H1 (cell line): ENCODE data around the gene MYO18A. TPM values are rescaled to one million over a fixed set of nuclear protein-coding genes. Genes with fewer than 3 reads are reported as not detected.

Experiments used
- CTCF ChIA-PET: fragments of 300-600 bp; sonication (Branson Sonifier 250); formaldehyde crosslinking; loops from one replicate; lab custom pipeline; 2021; ENCODE audit not compliant: partially characterized antibody; lab: Charles Lee
- POLR2A ChIA-PET: fragments of 300-600 bp; sonication (Branson Sonifier 250); formaldehyde crosslinking; loops from one replicate; lab custom pipeline; 2021; ENCODE audit warnings: inconsistent platforms; ENCODE audit not compliant: partially characterized antibody; lab: Charles Lee
- DNase-seq, 2 experiments: peaks; one replicate each; pipeline versions ENCODE4 v3.0.0 to v3.0.0-alpha.2; 2010 to 2022; ENCODE audit warnings: low spot score in 2 of 2, low read depth in 1 of 2, mixed read lengths in 1 of 2
- FAIRE-seq: peaks from 2 replicates; lab custom pipeline; 2011; peaks lifted over from hg19 to GRCh38; lab: Jason Lieb, UNC
- H2AFZ ChIP-seq: 2 replicates; pipeline ENCODE4 v1.8.1; 2012; ENCODE audit warnings: low read length, inconsistent platforms
- H2AK5ac ChIP-seq: 2 replicates; pipeline ENCODE4 v1.6.1; 2013; ENCODE audit warnings: low read depth, low read length
- H2BK120ac ChIP-seq: replicated peaks from 2 replicates; pipeline ENCODE3; 2013; ENCODE audit warnings: low read depth, low read length, inconsistent platforms
- H2BK12ac ChIP-seq: 2 replicates; pipeline ENCODE4 v1.6.1; 2013; ENCODE audit warnings: low read depth, low read length
- H2BK15ac ChIP-seq: 2 replicates; pipeline ENCODE4 v1.6.1; 2013; ENCODE audit warnings: low read length
- H2BK20ac ChIP-seq: 2 replicates; pipeline ENCODE4 v1.6.1; 2013; ENCODE audit warnings: low read length
- H2BK5ac ChIP-seq: 2 replicates; pipeline ENCODE4 v1.6.1; 2013; ENCODE audit warnings: low read depth, low read length
- H3K14ac ChIP-seq: 2 replicates; pipeline ENCODE4 v1.6.1; 2013; ENCODE audit warnings: inconsistent platforms; ENCODE audit not compliant: insufficient read length
- H3K18ac ChIP-seq: 2 replicates; pipeline ENCODE4 v1.6.1; 2013; ENCODE audit warnings: low read length; ENCODE audit errors: extremely low read depth
- H3K23ac ChIP-seq: 2 replicates; pipeline ENCODE4 v1.6.1; 2013; ENCODE audit warnings: inconsistent platforms; ENCODE audit not compliant: insufficient read length
- H3K23me2 ChIP-seq: 2 replicates; pipeline ENCODE4 v1.6.1; 2013; ENCODE audit warnings: low read depth, low read length
- H3K27ac ChIP-seq: 2 replicates; pipeline ENCODE4 v1.6.1; 2011; ENCODE audit warnings: low read depth, low read length, inconsistent platforms
- H3K27me3 ChIP-seq, 4 experiments: replicated peaks in 1 of 4; 1 replicate in 1 of 4; 2 replicates in 3 of 4; pipeline versions ENCODE4 v1.6.1 to v1.8.1; 2011 to 2013; ENCODE audit warnings: low read length in 3 of 4, mild to moderate bottlenecking in 3 of 4, inconsistent platforms in 2 of 4, mixed read lengths in 2 of 4, moderate library complexity in 1 of 4; ENCODE audit not compliant: control insufficient read depth in 3 of 4, insufficient read depth in 3 of 4; ENCODE audit errors: extremely low read depth in 1 of 4
- H3K36me3 ChIP-seq, 4 experiments: 2 replicates each; pipeline versions ENCODE4 v1.6.1 to v1.8.1; 2011 to 2013; ENCODE audit warnings: mild to moderate bottlenecking in 4 of 4, low read length in 3 of 4, moderate library complexity in 2 of 4, control low read depth in 1 of 4, inconsistent platforms in 1 of 4; ENCODE audit not compliant: insufficient read depth in 4 of 4, control insufficient read depth in 2 of 4
- H3K4ac ChIP-seq: replicated peaks from 2 replicates; pipeline ENCODE3; 2013; ENCODE audit warnings: low read length, low read depth, mixed read lengths, inconsistent platforms; ENCODE audit not compliant: insufficient read length
- H3K4me1 ChIP-seq, 4 experiments: replicated peaks in 1 of 4; 1 replicate in 1 of 4; 2 replicates in 3 of 4; pipeline versions ENCODE4 v1.6.1 to v1.8.1; 2011 to 2013; ENCODE audit warnings: low read length in 3 of 4, inconsistent platforms in 2 of 4, mixed read lengths in 1 of 4; ENCODE audit not compliant: insufficient read depth in 4 of 4, control insufficient read depth in 3 of 4
- H3K4me2 ChIP-seq, 2 experiments: 2 replicates each; pipeline versions ENCODE4 v1.6.1 to v1.8.1; 2011 to 2013; ENCODE audit warnings: low read depth in 2 of 2, low read length in 2 of 2, control low read depth in 1 of 2, inconsistent platforms in 1 of 2, mild to moderate bottlenecking in 1 of 2; ENCODE audit not compliant: insufficient read depth in 1 of 2
- H3K4me3 ChIP-seq, 4 experiments: fragments of 200-600, 300-600 bp in 1 of 4; sonication (generic), shearing (Covaris generic), sonication (Bioruptor Twin) in 1 of 4; 2 replicates each; pipeline versions ENCODE4 v1.5.1 to v1.8.1; 2011 to 2016; ENCODE audit warnings: low read length in 4 of 4, low read depth in 3 of 4, control low read depth in 2 of 4, inconsistent platforms in 2 of 4, mild to moderate bottlenecking in 2 of 4, mixed read lengths in 1 of 4, moderate library complexity in 1 of 4; ENCODE audit not compliant: insufficient read depth in 2 of 4; ENCODE audit errors: extremely low read depth in 1 of 4
- H3K56ac ChIP-seq: replicated peaks from 2 replicates; pipeline ENCODE3; 2013; ENCODE audit warnings: low read depth, mild to moderate bottlenecking, mixed read lengths, low read length, inconsistent platforms; ENCODE audit not compliant: insufficient read length
- H3K79me1 ChIP-seq: 2 replicates; pipeline ENCODE4 v1.6.1; 2013; ENCODE audit warnings: low read depth, low read length, control low read depth
- H3K79me2 ChIP-seq, 2 experiments: 2 replicates each; pipeline versions ENCODE4 v1.6.1 to v1.8.1; 2012 to 2013; ENCODE audit warnings: low read length in 2 of 2, mild to moderate bottlenecking in 2 of 2, inconsistent platforms in 1 of 2; ENCODE audit not compliant: insufficient read depth in 2 of 2, control insufficient read depth in 1 of 2
- H3K9ac ChIP-seq, 4 experiments: replicated peaks in 1 of 4; 1 replicate in 1 of 4; 2 replicates in 3 of 4; pipeline versions ENCODE4 v1.6.1 to v1.8.1; 2011 to 2013; ENCODE audit warnings: low read depth in 3 of 4, low read length in 3 of 4, control low read depth in 2 of 4, mild to moderate bottlenecking in 2 of 4, moderate library complexity in 2 of 4, inconsistent platforms in 1 of 4; ENCODE audit errors: extremely low read depth in 1 of 4
- H3K9me3 ChIP-seq, 2 experiments: 2 replicates each; pipeline versions ENCODE4 v1.6.1 to v1.8.1; 2012 to 2013; ENCODE audit warnings: mild to moderate bottlenecking in 2 of 2, moderate library complexity in 2 of 2, control low read depth in 1 of 2, inconsistent platforms in 1 of 2, low read depth in 1 of 2, low read length in 1 of 2, mixed read lengths in 1 of 2; ENCODE audit not compliant: insufficient read depth in 2 of 2
- H4K20me1 ChIP-seq, 2 experiments: replicated peaks in 1 of 2; 2 replicates each; pipeline versions ENCODE3 to v1.8.1; 2011 to 2013; ENCODE audit warnings: inconsistent platforms in 2 of 2, low read length in 2 of 2, mild to moderate bottlenecking in 1 of 2; ENCODE audit not compliant: insufficient read depth in 2 of 2, control insufficient read depth in 1 of 2
- H4K5ac ChIP-seq: 2 replicates; pipeline ENCODE4 v1.6.1; 2013; ENCODE audit warnings: low read length, low read depth, mixed read lengths, inconsistent platforms; ENCODE audit not compliant: insufficient read length
- H4K8ac ChIP-seq: 2 replicates; pipeline ENCODE4 v1.8.0; 2013; ENCODE audit warnings: mild to moderate bottlenecking, moderate library complexity, low read length, inconsistent platforms; ENCODE audit not compliant: insufficient read depth; ENCODE audit errors: extremely low read depth
- H4K91ac ChIP-seq: replicated peaks from 2 replicates; pipeline ENCODE3; 2013; ENCODE audit warnings: low read length, mixed read lengths, inconsistent platforms; ENCODE audit not compliant: insufficient read length
- ASH2L ChIP-seq: fragments of 200-600, 300-600 bp; sonication (generic); IDR thresholded peaks from one replicate; pipeline ENCODE4 v1.7.1; 2017; ENCODE audit warnings: low read length
- CBX8 ChIP-seq: fragments of 300-800, 300-1000 bp; sonication (generic); IDR thresholded peaks from 2 replicates; pipeline ENCODE4 v1.7.1; 2016; ENCODE audit warnings: low read depth, low read length, borderline replicate concordance
- GTF2F1 ChIP-seq: IDR thresholded peaks from 2 replicates; pipeline ENCODE4 v1.6.1; 2012; ENCODE audit warnings: low read depth, low read length, improper control_type of control experiment, borderline replicate concordance
- MAFK ChIP-seq: IDR thresholded peaks from 2 replicates; pipeline ENCODE4 v1.6.1; 2012; ENCODE audit warnings: low read depth, mild to moderate bottlenecking, improper control_type of control experiment, low read length
- RAD21 ChIP-seq, 2 experiments: IDR thresholded peaks in 1 of 2; conservative IDR thresholded peaks in 1 of 2; 2 replicates each; pipeline ENCODE4 v1.6.1; 2011; ENCODE audit warnings: low read depth in 2 of 2, low read length in 2 of 2, improper control_type of control experiment in 1 of 2, inconsistent platforms in 1 of 2, mild to moderate bottlenecking in 1 of 2, moderate library complexity in 1 of 2
- TAF1 ChIP-seq: IDR thresholded peaks from 2 replicates; pipeline ENCODE4 v1.6.1; 2011; ENCODE audit warnings: mild to moderate bottlenecking, low read depth, low read length
- TCF12 ChIP-seq: IDR thresholded peaks from 2 replicates; pipeline ENCODE4 v1.6.1; 2011; ENCODE audit warnings: low read depth, mild to moderate bottlenecking, low read length
- TEAD4 ChIP-seq: IDR thresholded peaks from 2 replicates; pipeline ENCODE4 v1.6.1; 2012; ENCODE audit warnings: low read depth, low read length, inconsistent platforms, mixed read lengths
- YY1 ChIP-seq: IDR thresholded peaks from 2 replicates; pipeline ENCODE4 v1.6.1; 2011; ENCODE audit warnings: low read depth, mild to moderate bottlenecking, low read length
- WGBS, 2 experiments: shearing (Covaris generic) in 1 of 2; methylation state at CpG; one replicate each; pipeline versions ENCODE4 v1.1.6 to v1.1.7; 2013 to 2015; ENCODE audit warnings: low lambda C conversion rate in 2 of 2, mixed read lengths in 2 of 2, inconsistent platforms in 1 of 2, low coverage in 1 of 2, missing lambda C conversion rate in 1 of 2; ENCODE audit not compliant: insufficient replicate concordance in 2 of 2, insufficient coverage in 1 of 2, insufficient read length in 1 of 2; ENCODE audit errors: extremely low coverage in 1 of 2, missing lambda C conversion rate in 1 of 2; 5-methylcytosine and 5-hydroxymethylcytosine counted together
- polyA plus RNA-seq, 7 experiments: library from polyadenylated mRNA; depleted of rRNA in 3 of 7; stranded (reverse) in 5 of 7; unstranded in 2 of 7; fragments of >200 nt in 5 of 7; fragments of 200-250 nt in 2 of 7; gene quantifications; 1 replicate in 5 of 7; 2 replicates in 1 of 7; 4 replicates in 1 of 7; pipeline versions ENCODE4 v1.2.1 to v1.2.3, GENCODE V29; 2011 to 2013; ENCODE audit warnings: missing spikeins in 2 of 7, mixed read lengths in 2 of 7
- total RNA-seq: library from RNA; stranded (reverse); fragmentation: NEBNext Ultra II Directional; extraction: Animal tissue kit (Norgen Biotek cat#: 25700); gene quantifications from 2 replicates; pipeline ENCODE4 v1.2.1, GENCODE V29; 2021

MYO18A gene
- total and polyA plus RNA-seq, 2 of the 8 experiments (the other 6 are each of a cell fraction or from before 2014, with no cell fraction given), result 7.6 to 43.8 TPM

DNA sequence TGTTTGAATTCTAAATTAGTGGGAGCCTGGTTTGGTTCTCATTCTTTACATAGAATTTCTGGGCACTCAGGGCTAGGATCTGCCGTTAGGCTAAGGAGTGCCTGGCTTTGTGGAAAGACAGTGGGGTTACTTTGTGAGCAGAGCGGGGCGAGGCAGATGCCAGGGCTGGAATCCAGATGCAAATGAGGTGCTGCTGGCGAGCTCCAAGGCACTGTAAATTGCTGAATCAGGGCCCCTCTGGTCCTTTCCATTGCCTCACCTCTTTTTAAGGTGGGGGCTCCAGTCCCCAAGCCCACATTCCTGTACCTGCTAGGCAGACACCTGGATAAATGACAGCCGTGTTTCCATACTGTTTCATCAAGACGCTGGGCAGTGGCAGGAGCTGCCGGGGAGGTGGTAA is 103.5 kb downstream of the MYO18A start:
- ChIA-PET CTCF (interaction anchor here (0.8 to 4.7 kb wide), 7 partner anchors 12 to 112 kb away, joined by 3 to 30 read pairs (median 4); no protein-coding TSS in a partner anchor), POLR2A (interaction anchor here (0.6 to 2.9 kb wide), 12 partner anchors 8 to 217 kb away, joined by 3 to 7 read pairs (median 4); partner anchors contain the start of genes NUFIP2 and PIPOX)
- Histone ChIP-seq H3K36me3 (peaks cover 0 to 13% (median 5%) of the 10 kb centered on the region in 4 experiments; a peak in 4 of 8 replicates), H3K23ac (no peak overlapping the region), H2BK120ac (peak overlapping the region; percentile 3), H3K4ac (no peak overlapping the region), H3K79me2 (no peaks in the 10 kb centered on the region), H3K14ac (no peak overlapping the region), H2BK15ac (0 out of 2 replicates have a peak overlapping the region, but pooled peaks have one; percentile 20), H4K91ac (no peak overlapping the region), H3K27me3 (no peaks in the 10 kb centered on the region), H3K4me2 (peak overlapping the region in 1 of 2 experiments; percentile 12; a peak in 2 of 4 replicates), H4K5ac (peak overlapping the region; percentile 42), H3K56ac (no peak overlapping the region), H3K4me3 (no peak overlapping the region), H3K27ac (peak overlapping the region; percentile 41; the same call in 1 of the 2 replicates), H4K8ac (no peak overlapping the region), H3K4me1 (peaks cover 8 to 24% (median 18%) of the 10 kb centered on the region in 4 experiments), H3K18ac (peak overlapping the region; percentile 28; the same call in 1 of the 2 replicates), H3K9me3 (no peaks in the 10 kb centered on the region), H2AFZ (no peak overlapping the region), H2BK12ac (peak overlapping the region; percentile 78; the same call in 1 of the 2 replicates), H3K9ac (no peak overlapping the region), H3K23me2 (no peaks in the 10 kb centered on the region), H2AK5ac (no peak overlapping the region), H2BK5ac (peak overlapping the region; percentile 69; the same call in 1 of the 2 replicates), H3K79me1 (no peaks in the 10 kb centered on the region), H2BK20ac (peak overlapping the region; percentile 89; the same call in 1 of the 2 replicates), H4K20me1 (no peaks in the 10 kb centered on the region)
- WGBS, 2 experiments, result 40% methylated on average over 7 of the region's 7 CpGs; no CpG with 5 or more reads in 1 of the 2 experiments
- FAIRE-seq, result peak; percentile 79
- DNase-seq, result no peak
- TF ChIP-seq TAF1, result no peak
- no peak for TF ChIP-seq CBX8
- peak; percentile 92 for TF ChIP-seq MAFK
- peak in 1 of 2 experiments; percentile 16; a peak in 1 of 4 replicates for TF ChIP-seq RAD21 (IDR thresholded peaks at IDR 0.05 in 1 of 2, conservative IDR thresholded peaks at IDR 0.05 in 1 of 2; ENCODE audit: low read depth in 2 of 2, low read length in 2 of 2)
- TF ChIP-seq TEAD4, result peak; percentile 85
- TF ChIP-seq GTF2F1, result no peak
- TF ChIP-seq YY1, result 0 out of 2 replicates have a peak, but pooled peaks have one; percentile 39
- 0 out of 2 replicates have a peak, but pooled peaks have one; percentile 12 for TF ChIP-seq TCF12
- TF ChIP-seq ASH2L, result no peak
